ENCODE results near the gene AUTS2. TPM values are rescaled to one million over a fixed set of nuclear protein-coding genes. Genes with fewer than 3 reads are reported as not detected.
A peak's percentile ranks its signal among the peaks of the same experiment; 100 is the strongest.

Gene AUTS2
- polyA plus RNA-seq, 3 donors = 0.08 to 0.35 TPM; not detected in 1

GRCh38 chr7:70325509-70326101, 727.3 kb downstream of the AUTS2 start:
- Histone ChIP-seq H3K27me3 (ENCODE audit: control insufficient read depth in 2 of 2, insufficient read depth in 2 of 2, low read length in 2 of 2) (no peaks in the 10 kb centered on the region), H3K36me3 (replicated peaks in 1 of 2; ENCODE audit: control insufficient read depth in 1 of 2, insufficient read depth in 2 of 2, low read length in 2 of 2) (no peaks in the 10 kb centered on the region), H3K9ac (ENCODE audit: insufficient read depth, low read length, poor library complexity, severe bottlenecking) (no peak overlapping the region), H3K79me2 (ENCODE audit: insufficient read depth, low read length) (no peaks in the 10 kb centered on the region), H4K20me1 (ENCODE audit: insufficient read depth, low read length) (no peaks in the 10 kb centered on the region), H3K4me2 (replicated peaks; ENCODE audit: extremely low read depth, low read length, poor library complexity, severe bottlenecking) (no peak overlapping the region), H3K9me3 (replicated peaks in 1 of 2; ENCODE audit: control insufficient read depth in 1 of 2, insufficient read depth in 1 of 2, low read length in 2 of 2) (no peaks in the 10 kb centered on the region), H3K4me1 (ENCODE audit: control insufficient read depth in 1 of 2, insufficient read depth in 2 of 2, low read length in 2 of 2) (no peaks in the 10 kb centered on the region), H3K27ac (ENCODE audit: low read depth in 1 of 2, low read length in 2 of 2) (no peak overlapping the region), H2AFZ (ENCODE audit: insufficient read depth, low read depth, low read length, poor library complexity, severe bottlenecking) (no peak overlapping the region), H3K4me3 (replicated peaks in 1 of 3; ENCODE audit: low read depth in 2 of 3, low read length in 3 of 3) (no peak overlapping the region)
- intact Hi-C loops (cut with micrococcal nuclease) = no loop called here
- no peak for DNase-seq
- Mint-ChIP-seq H3K4me1 (no peaks in the 10 kb centered on the region), H3K4me3 (no peak overlapping the region), H3K27ac (peak overlapping the region in 1 of 7 donors; percentile 9), H3K36me3 (no peaks in the 10 kb centered on the region), H3K9me3 (peaks cover 0 to 8% (median 0%) of the 10 kb centered on the region in 7 donors), H3K27me3 (ENCODE audit: low read depth in 3 of 3) (peaks cover 0 to 1% (median 0%) of the 10 kb centered on the region in 3 donors)
- TF ChIP-seq CTCF (IDR thresholded peaks at IDR 0.05) = no peak
- WGBS (ENCODE audit: insufficient coverage) = 20% methylated on average over 1 of the region's 2 CpGs

GRCh38 chr7:70334295-70334694, 736.0 kb downstream of the AUTS2 start:
- Histone ChIP-seq H3K4me2 (replicated peaks; ENCODE audit: extremely low read depth, low read length, poor library complexity, severe bottlenecking) (no peak overlapping the region), H3K27me3 (ENCODE audit: control insufficient read depth in 2 of 2, insufficient read depth in 2 of 2, low read length in 2 of 2) (no peaks in the 10 kb centered on the region), H4K20me1 (ENCODE audit: insufficient read depth, low read length) (no peaks in the 10 kb centered on the region), H3K4me1 (ENCODE audit: control insufficient read depth in 1 of 2, insufficient read depth in 2 of 2, low read length in 2 of 2) (no peaks in the 10 kb centered on the region), H3K4me3 (replicated peaks in 1 of 3; ENCODE audit: low read depth in 2 of 3, low read length in 3 of 3) (no peak overlapping the region), H3K27ac (ENCODE audit: low read depth in 1 of 2, low read length in 2 of 2) (no peak overlapping the region), H2AFZ (ENCODE audit: insufficient read depth, low read depth, low read length, poor library complexity, severe bottlenecking) (no peak overlapping the region), H3K9me3 (replicated peaks in 1 of 2; ENCODE audit: control insufficient read depth in 1 of 2, insufficient read depth in 1 of 2, low read length in 2 of 2) (no peaks in the 10 kb centered on the region), H3K9ac (ENCODE audit: insufficient read depth, low read length, poor library complexity, severe bottlenecking) (no peak overlapping the region), H3K79me2 (ENCODE audit: insufficient read depth, low read length) (no peaks in the 10 kb centered on the region), H3K36me3 (replicated peaks in 1 of 2; ENCODE audit: control insufficient read depth in 1 of 2, insufficient read depth in 2 of 2, low read length in 2 of 2) (no peaks in the 10 kb centered on the region)
- Mint-ChIP-seq H3K4me1 (no peaks in the 10 kb centered on the region), H3K9me3 (peaks cover 0 to 6% (median 4%) of the 10 kb centered on the region in 7 donors), H3K36me3 (no peaks in the 10 kb centered on the region), H3K27ac (no peak overlapping the region), H3K27me3 (ENCODE audit: low read depth in 3 of 3) (peaks cover 0 to 2% (median 1%) of the 10 kb centered on the region in 3 donors), H3K4me3 (no peak overlapping the region)
- TF ChIP-seq CTCF (IDR thresholded peaks at IDR 0.05) = no peak
- intact Hi-C loops (cut with micrococcal nuclease) = no loop called here
- no peak for DNase-seq
- WGBS (ENCODE audit: insufficient coverage) = no CpG with 5 or more reads among the region's 2 CpGs

Data from CD14-positive monocyte (primary cell).